ENCODE measurements around the gene TMEM127. TPM values are rescaled to one million over a fixed set of nuclear protein-coding genes. Genes with fewer than 3 reads are reported as not detected.

TMEM127 gene
- total RNA-seq, 3 donors from 2014 or later, result 31.1 to 44.5 (median 35.2) TPM

DNA sequence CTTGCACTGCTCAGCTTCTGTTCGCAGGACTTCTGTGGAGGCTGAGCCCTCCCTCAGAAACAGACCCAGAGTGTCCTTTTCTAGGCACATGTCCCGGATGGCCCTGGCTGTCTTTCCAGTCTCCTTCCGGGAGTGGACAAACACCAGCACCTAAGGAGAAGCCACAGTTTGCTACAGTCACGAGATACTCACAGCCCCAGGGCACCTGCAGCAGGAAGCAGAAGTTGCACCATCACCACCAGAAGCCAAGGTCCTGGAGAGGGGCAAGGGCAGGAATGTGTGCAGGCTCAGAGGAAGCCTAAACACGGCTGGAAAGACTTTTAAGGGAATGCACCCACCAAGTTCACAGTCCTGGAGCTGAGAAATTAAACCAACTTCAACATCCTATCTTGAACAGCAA, 26.0 kb upstream of the TMEM127 start:
- H3K4me3 ChIP-seq, result no peak overlapping the region
- intact Hi-C loops (cut with DNase I; ENCODE audit: low total_unique reads), result no loop called here
- no peaks in the 10 kb centered on the region for H3K4me1 ChIP-seq
- peaks cover 56% of the 10 kb centered on the region for H3K36me3 ChIP-seq
- no peak overlapping the region for H3K27ac ChIP-seq
- TF ChIP-seq POLR2AphosphoS5 (IDR thresholded peaks at IDR 0.05) (no peak), POLR2A (IDR thresholded peaks at IDR 0.05) (no peak)
- TF ChIP-seq, protein P1, sequence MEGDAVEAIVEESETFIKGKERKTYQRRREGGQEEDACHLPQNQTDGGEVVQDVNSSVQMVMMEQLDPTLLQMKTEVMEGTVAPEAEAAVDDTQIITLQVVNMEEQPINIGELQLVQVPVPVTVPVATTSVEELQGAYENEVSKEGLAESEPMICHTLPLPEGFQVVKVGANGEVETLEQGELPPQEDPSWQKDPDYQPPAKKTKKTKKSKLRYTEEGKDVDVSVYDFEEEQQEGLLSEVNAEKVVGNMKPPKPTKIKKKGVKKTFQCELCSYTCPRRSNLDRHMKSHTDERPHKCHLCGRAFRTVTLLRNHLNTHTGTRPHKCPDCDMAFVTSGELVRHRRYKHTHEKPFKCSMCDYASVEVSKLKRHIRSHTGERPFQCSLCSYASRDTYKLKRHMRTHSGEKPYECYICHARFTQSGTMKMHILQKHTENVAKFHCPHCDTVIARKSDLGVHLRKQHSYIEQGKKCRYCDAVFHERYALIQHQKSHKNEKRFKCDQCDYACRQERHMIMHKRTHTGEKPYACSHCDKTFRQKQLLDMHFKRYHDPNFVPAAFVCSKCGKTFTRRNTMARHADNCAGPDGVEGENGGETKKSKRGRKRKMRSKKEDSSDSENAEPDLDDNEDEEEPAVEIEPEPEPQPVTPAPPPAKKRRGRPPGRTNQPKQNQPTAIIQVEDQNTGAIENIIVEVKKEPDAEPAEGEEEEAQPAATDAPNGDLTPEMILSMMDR (IDR thresholded peaks at IDR 0.05), result no peak
- H3K27me3 ChIP-seq, result no peaks in the 10 kb centered on the region
- no peaks in the 10 kb centered on the region for H3K9me3 ChIP-seq
- DNase-seq (ENCODE audit: low spot score in 2 of 2), result no peak

DNA sequence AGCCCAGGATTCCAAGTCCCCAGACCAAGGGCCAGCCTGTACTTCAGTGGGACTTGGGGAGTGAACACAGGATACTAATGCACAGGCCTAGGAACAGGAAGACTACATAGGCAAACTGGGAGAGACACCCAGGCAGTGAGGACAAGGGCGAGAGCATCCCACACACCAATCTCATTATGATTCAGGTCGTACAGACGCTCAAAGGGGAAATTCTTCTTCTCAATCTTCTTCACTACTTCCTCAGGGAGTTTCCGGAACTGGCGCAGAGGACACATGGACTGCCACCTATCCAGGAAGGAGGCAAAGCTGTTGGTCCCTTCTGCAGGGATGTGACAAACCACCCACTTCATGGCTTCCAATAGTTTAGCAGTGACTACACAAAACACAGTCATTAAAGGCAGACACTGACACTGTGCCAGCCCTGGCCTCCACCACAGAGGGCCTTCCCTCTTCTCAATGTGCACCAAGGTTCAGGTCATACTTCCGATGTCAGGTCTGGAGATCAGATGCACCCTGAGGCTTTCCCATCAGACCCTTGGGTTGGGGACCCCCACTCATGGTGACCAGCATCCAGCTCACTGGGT, 21.6 kb upstream of the TMEM127 start:
- Histone ChIP-seq H3K36me3 (peaks cover 64% of the 10 kb centered on the region), H3K4me3 (no peak overlapping the region), H3K4me1 (no peaks in the 10 kb centered on the region), H3K27ac (no peak overlapping the region), H3K9me3 (no peaks in the 10 kb centered on the region), H3K27me3 (no peaks in the 10 kb centered on the region)
- intact Hi-C loops (cut with DNase I; ENCODE audit: low total_unique reads), result no loop called here
- no peak for DNase-seq (ENCODE audit: low spot score in 2 of 2)
- TF ChIP-seq, protein P1 (IDR thresholded peaks at IDR 0.05), result no peak
- TF ChIP-seq POLR2A (IDR thresholded peaks at IDR 0.05) (no peak), POLR2AphosphoS5 (IDR thresholded peaks at IDR 0.05) (no peak)

DNA sequence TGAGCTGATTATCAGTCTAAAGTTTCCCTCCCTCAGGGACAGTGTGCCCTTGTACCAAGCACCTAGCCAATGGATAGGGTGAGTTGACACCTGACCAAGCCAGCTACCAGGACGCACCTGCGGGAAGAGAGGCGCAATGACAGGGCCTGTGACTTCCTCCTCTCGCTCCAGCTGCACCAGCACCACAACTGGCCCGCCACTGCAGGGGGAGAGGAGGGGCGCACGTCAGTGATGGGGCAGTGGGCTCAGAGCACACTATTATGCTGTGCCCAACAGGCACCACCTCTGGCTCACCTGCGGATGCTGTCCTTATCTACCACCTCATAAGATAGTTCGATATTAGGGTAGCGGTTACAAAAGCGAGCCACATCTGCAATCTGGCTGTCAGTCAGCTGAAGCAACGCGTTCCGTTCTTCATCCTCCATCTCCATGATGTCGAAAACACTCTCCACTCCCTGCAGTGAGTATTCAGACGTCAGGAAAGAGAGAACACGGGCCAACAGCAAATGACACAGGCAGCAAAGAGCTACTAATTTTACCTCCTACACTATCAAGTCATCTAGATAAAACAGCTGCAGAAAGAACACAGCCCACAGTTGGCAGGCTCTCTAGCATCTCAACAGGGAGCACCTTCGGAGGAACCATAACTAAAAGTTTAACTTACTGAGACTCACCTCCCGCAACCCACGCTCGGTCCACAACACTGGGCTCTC, 11.1 kb upstream of the TMEM127 start:
- H3K9me3 ChIP-seq, result no peaks in the 10 kb centered on the region
- DNase-seq (ENCODE audit: low spot score in 2 of 2), result no peak
- no peaks in the 10 kb centered on the region for H3K27me3 ChIP-seq
- intact Hi-C loops (cut with DNase I; ENCODE audit: low total_unique reads), result no loop called here
- H3K27ac ChIP-seq, result no peak overlapping the region
- H3K4me3 ChIP-seq, result no peak overlapping the region
- TF ChIP-seq, protein P1 (IDR thresholded peaks at IDR 0.05), result no peak
- TF ChIP-seq POLR2A (IDR thresholded peaks at IDR 0.05), result no peak
- no peak for TF ChIP-seq POLR2AphosphoS5 (IDR thresholded peaks at IDR 0.05)
- peaks cover 26% of the 10 kb centered on the region for H3K36me3 ChIP-seq
- no peaks in the 10 kb centered on the region for H3K4me1 ChIP-seq

DNA sequence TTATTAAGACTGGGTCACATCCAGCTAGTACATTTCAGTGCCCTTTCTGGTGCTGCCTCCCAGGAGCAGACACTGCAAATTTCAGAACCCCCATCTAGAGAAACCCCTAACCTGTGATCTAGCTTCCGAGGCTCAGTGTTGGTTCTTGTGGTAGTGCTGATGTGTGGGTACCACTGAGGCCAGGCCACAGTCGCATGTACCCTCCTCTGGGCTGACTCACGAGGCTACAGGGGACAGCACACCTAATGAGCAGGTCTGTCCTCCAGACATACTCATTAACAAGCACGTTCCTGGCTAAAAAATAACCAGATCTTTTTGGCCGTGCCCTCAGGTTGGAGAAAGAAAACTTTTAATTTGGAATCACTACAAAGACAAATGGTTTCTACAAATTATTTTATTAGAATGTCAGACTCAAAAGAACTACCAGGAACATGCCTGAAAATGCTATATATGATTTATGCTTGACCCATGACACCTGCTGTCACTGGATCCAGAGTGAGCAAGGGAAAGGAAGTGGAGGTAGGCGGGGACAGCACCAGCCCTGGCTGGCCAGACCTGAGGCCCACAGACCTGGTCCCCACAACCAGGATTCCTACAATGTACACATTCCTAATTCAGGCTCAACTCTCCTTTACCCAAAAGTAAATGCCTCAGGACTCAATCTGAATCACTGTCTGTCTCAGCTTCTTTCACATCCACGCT, 8.7 kb upstream of the TMEM127 start:
- no peak for DNase-seq (ENCODE audit: low spot score in 2 of 2)
- no peak overlapping the region for H3K4me3 ChIP-seq
- no peaks in the 10 kb centered on the region for H3K4me1 ChIP-seq
- H3K27me3 ChIP-seq, result no peaks in the 10 kb centered on the region
- H3K27ac ChIP-seq, result no peak overlapping the region
- H3K9me3 ChIP-seq, result no peaks in the 10 kb centered on the region
- intact Hi-C loops (cut with DNase I; ENCODE audit: low total_unique reads), result no loop called here
- TF ChIP-seq POLR2A (IDR thresholded peaks at IDR 0.05), result no peak
- TF ChIP-seq POLR2AphosphoS5 (IDR thresholded peaks at IDR 0.05), result no peak
- TF ChIP-seq, protein P1 (IDR thresholded peaks at IDR 0.05), result no peak
- H3K36me3 ChIP-seq, result peaks cover 20% of the 10 kb centered on the region

DNA sequence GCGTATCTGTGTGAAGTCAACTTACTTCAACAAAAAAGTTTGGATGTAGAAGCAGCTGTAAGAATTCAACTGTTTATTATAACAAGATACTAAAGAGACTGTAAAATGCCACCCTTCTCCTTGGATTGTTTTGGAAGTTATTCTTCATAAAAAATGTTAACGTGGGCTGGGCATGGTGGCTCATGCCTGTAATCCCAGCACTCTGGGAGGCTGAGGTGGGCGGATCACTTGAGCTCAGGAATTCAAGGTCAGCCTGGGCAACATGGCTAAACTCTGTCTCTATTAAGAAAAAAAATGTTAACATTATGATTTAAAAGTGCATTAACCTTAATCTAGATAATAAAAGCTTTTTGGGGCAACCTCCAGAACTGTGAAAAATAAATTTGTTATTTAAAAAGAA, 8.0 kb upstream of the TMEM127 start:
- no peak for DNase-seq (ENCODE audit: low spot score in 2 of 2)
- peaks cover 20% of the 10 kb centered on the region for H3K36me3 ChIP-seq
- no peaks in the 10 kb centered on the region for H3K9me3 ChIP-seq
- H3K27ac ChIP-seq, result no peak overlapping the region
- intact Hi-C loops (cut with DNase I; ENCODE audit: low total_unique reads), result no loop called here
- no peaks in the 10 kb centered on the region for H3K4me1 ChIP-seq
- no peak for TF ChIP-seq POLR2A (IDR thresholded peaks at IDR 0.05)
- no peak for TF ChIP-seq POLR2AphosphoS5 (IDR thresholded peaks at IDR 0.05)
- TF ChIP-seq, protein P1 (IDR thresholded peaks at IDR 0.05), result no peak
- H3K4me3 ChIP-seq, result no peak overlapping the region
- H3K27me3 ChIP-seq, result no peaks in the 10 kb centered on the region
